Endothelial cell of umbilical vein (primary cell): ENCODE measurements around the gene LRRK1. TPM values are rescaled to one million over a fixed set of nuclear protein-coding genes. Genes with fewer than 3 reads are reported as not detected.

Source experiments
- BruUV-seq: library from RNA; stranded (reverse); fragments of 400-500 nt; replicated peaks from 2 replicates; lab custom pipeline; 2021; lab: Mats Ljungman, UMichigan
- CTCF ChIA-PET: fragments of 300-600, 350-600 bp; sonication (Branson Sonifier 250); formaldehyde crosslinking; loops from one replicate; lab custom pipeline; 2021; ENCODE audit warnings: antibody characterized with exemption, inconsistent platforms; lab: Charles Lee
- POLR2A ChIA-PET: fragments of 300-600, 350-600 bp; sonication (Branson Sonifier 250); formaldehyde crosslinking; loops from one replicate; lab custom pipeline; 2021; ENCODE audit warnings: antibody characterized with exemption, inconsistent platforms; lab: Charles Lee
- DNase-seq: peaks from one replicate; pipeline ENCODE4 v3.0.0-alpha.2; 2011; ENCODE audit warnings: low read depth, low spot score
- FAIRE-seq: peaks from 2 replicates; lab custom pipeline; 2011; peaks lifted over from hg19 to GRCh38; lab: Jason Lieb, UNC
- H2AFZ ChIP-seq: 2 replicates; pipeline ENCODE4 v1.6.0; 2012; ENCODE audit warnings: low read depth, low read length, control low read depth, inconsistent platforms
- H3K27ac ChIP-seq: 2 replicates; pipeline ENCODE4 v1.5.1; 2011; ENCODE audit warnings: low read depth, mild to moderate bottlenecking, control low read depth, low read length, moderate library complexity; ENCODE audit not compliant: insufficient read depth
- H3K27me3 ChIP-seq, 2 experiments: 2 replicates each; pipeline versions ENCODE4 v1.6.0 to v1.6.1; 2011; ENCODE audit warnings: low read length in 2 of 2, mixed read lengths in 1 of 2; ENCODE audit not compliant: control insufficient read depth in 2 of 2, insufficient read depth in 2 of 2
- H3K36me3 ChIP-seq, 2 experiments: 2 replicates in 1 of 2; 3 replicates in 1 of 2; pipeline ENCODE4 v1.5.1; 2011; ENCODE audit warnings: low read length in 2 of 2, mild to moderate bottlenecking in 1 of 2, moderate library complexity in 1 of 2; ENCODE audit not compliant: control insufficient read depth in 2 of 2, insufficient read depth in 2 of 2; ENCODE audit errors: extremely low read depth in 1 of 2
- H3K4me1 ChIP-seq: 3 replicates; pipeline ENCODE4 v1.5.1; 2011; ENCODE audit warnings: mild to moderate bottlenecking, low read length; ENCODE audit not compliant: control insufficient read depth, insufficient read depth; ENCODE audit errors: extremely low read depth
- H3K4me2 ChIP-seq: 2 replicates; pipeline ENCODE4 v1.6.1; 2011; ENCODE audit warnings: low read length, control low read depth, mixed read lengths; ENCODE audit not compliant: insufficient read depth
- H3K4me3 ChIP-seq, 3 experiments: fragments of 200-600 bp in 1 of 3; sonication (generic), shearing (Covaris generic) in 1 of 3; replicated peaks in 1 of 3; 2 replicates each; pipeline ENCODE4 v1.5.1; 2011 to 2016; ENCODE audit warnings: control low read depth in 3 of 3, low read length in 3 of 3, mild to moderate bottlenecking in 2 of 3, inconsistent platforms in 1 of 3, low read depth in 1 of 3, moderate library complexity in 1 of 3; ENCODE audit not compliant: insufficient read depth in 1 of 3
- H3K79me2 ChIP-seq: 2 replicates; pipeline ENCODE4 v1.6.0; 2012; ENCODE audit warnings: low read length, inconsistent platforms; ENCODE audit not compliant: control insufficient read depth, insufficient read depth
- H3K9ac ChIP-seq: replicated peaks from 2 replicates; pipeline ENCODE3; 2011; ENCODE audit warnings: low read length, control low read depth; ENCODE audit not compliant: insufficient read depth; ENCODE audit errors: extremely low read depth
- H3K9me1 ChIP-seq: replicated peaks from 3 replicates; pipeline ENCODE4 v1.6.0; 2011; ENCODE audit warnings: mild to moderate bottlenecking, low read length; ENCODE audit not compliant: control insufficient read depth, insufficient read depth; ENCODE audit errors: extremely low read depth
- H3K9me3 ChIP-seq: replicated peaks from 2 replicates; pipeline ENCODE4 v1.5.1; 2012; ENCODE audit warnings: low read length, inconsistent platforms; ENCODE audit not compliant: control insufficient read depth, insufficient read depth
- H4K20me1 ChIP-seq: replicated peaks from 2 replicates; pipeline ENCODE3; 2011; ENCODE audit warnings: mild to moderate bottlenecking, low read length; ENCODE audit not compliant: control insufficient read depth, insufficient read depth; ENCODE audit errors: extremely low read depth
- EZH2 ChIP-seq: IDR thresholded peaks from 2 replicates; pipeline ENCODE4 v1.6.1; 2012; ENCODE audit warnings: borderline replicate concordance, low read depth, mild to moderate bottlenecking, moderate library complexity, low read length, inconsistent platforms; ENCODE audit not compliant: severe bottlenecking
- FOS ChIP-seq: IDR thresholded peaks from 2 replicates; pipeline ENCODE4 v1.6.1; 2011; ENCODE audit warnings: mild to moderate bottlenecking, low read length, moderate library complexity, borderline replicate concordance; ENCODE audit not compliant: insufficient read depth
- GATA2 ChIP-seq: IDR thresholded peaks from 2 replicates; pipeline ENCODE4 v1.7.0; 2011; ENCODE audit warnings: low read depth, mild to moderate bottlenecking, moderate library complexity, mixed read lengths, low read length; ENCODE audit not compliant: insufficient read length, insufficient read depth
- JUN ChIP-seq: IDR thresholded peaks from 2 replicates; pipeline ENCODE4 v1.6.1; 2011; ENCODE audit warnings: borderline replicate concordance, low read depth; ENCODE audit not compliant: insufficient read length, insufficient read depth
- MYC ChIP-seq: IDR thresholded peaks from one replicate; pipeline ENCODE4 v1.6.1; 2011; ENCODE audit warnings: mild to moderate bottlenecking, low read depth, low read length
- POLR2A ChIP-seq: IDR thresholded peaks from 2 replicates; pipeline ENCODE4 v1.6.1; 2012; ENCODE audit warnings: low read depth, mild to moderate bottlenecking, control low read depth, low read length
- POLR2AphosphoS5 ChIP-seq: IDR thresholded peaks from 2 replicates; pipeline ENCODE4 v1.6.1; 2012; ENCODE audit warnings: low read depth, mild to moderate bottlenecking, control low read depth, low read length, moderate library complexity; ENCODE audit not compliant: insufficient read depth
- dilution Hi-C: fragments of 300-500 bp; cut with MboI; formaldehyde crosslinking; loops from one replicate; pipeline ENCODE4 v1.15.0; 2019; ENCODE audit warnings: low sequenced_read_pairs; ENCODE audit not compliant: extremely low pct_ligation_motif_present
- intact Hi-C: fragments of 100-400 bp; cut with micrococcal nuclease; formaldehyde crosslinking; loops from one replicate; pipeline ENCODE4 v1.10.0; 2022
- polyA plus RNA-seq, 4 experiments: library from polyadenylated mRNA; depleted of rRNA in 3 of 4; stranded (reverse) in 3 of 4; unstranded in 1 of 4; fragments of >200 nt; gene quantifications; 2 replicates each; pipeline versions ENCODE4 v1.2.1 to v1.2.3, GENCODE V29; 2011 to 2012; ENCODE audit warnings: missing spikeins in 1 of 4
- total RNA-seq: library from RNA; stranded (reverse); gene quantifications from 2 replicates; pipeline ENCODE4 v1.2.3, GENCODE V29; 2021
- TF ChIP-seq, protein P1 (sequence below): IDR thresholded peaks from 2 replicates; pipeline ENCODE4 v1.6.1; 2011; ENCODE audit not compliant: insufficient read depth, insufficient read length
- TF ChIP-seq, protein P2 (sequence below), 2 donors: IDR thresholded peaks; 1 replicate in 1 of 2; 2 replicates in 1 of 2; pipeline ENCODE4 v1.5.1; 2011; ENCODE audit warnings: low read length in 2 of 2, mild to moderate bottlenecking in 2 of 2, moderate library complexity in 2 of 2, control low read depth in 1 of 2, inconsistent platforms in 1 of 2, low read depth in 1 of 2; ENCODE audit not compliant: insufficient read depth in 1 of 2; ENCODE audit errors: extremely low read depth in 1 of 2

The LRRK1 gene
- total and polyA plus RNA-seq, 2 donors (not counting 3 experiments of a cell fraction or from before 2014, with no cell fraction given): 11.0 to 22.1 TPM

DNA sequence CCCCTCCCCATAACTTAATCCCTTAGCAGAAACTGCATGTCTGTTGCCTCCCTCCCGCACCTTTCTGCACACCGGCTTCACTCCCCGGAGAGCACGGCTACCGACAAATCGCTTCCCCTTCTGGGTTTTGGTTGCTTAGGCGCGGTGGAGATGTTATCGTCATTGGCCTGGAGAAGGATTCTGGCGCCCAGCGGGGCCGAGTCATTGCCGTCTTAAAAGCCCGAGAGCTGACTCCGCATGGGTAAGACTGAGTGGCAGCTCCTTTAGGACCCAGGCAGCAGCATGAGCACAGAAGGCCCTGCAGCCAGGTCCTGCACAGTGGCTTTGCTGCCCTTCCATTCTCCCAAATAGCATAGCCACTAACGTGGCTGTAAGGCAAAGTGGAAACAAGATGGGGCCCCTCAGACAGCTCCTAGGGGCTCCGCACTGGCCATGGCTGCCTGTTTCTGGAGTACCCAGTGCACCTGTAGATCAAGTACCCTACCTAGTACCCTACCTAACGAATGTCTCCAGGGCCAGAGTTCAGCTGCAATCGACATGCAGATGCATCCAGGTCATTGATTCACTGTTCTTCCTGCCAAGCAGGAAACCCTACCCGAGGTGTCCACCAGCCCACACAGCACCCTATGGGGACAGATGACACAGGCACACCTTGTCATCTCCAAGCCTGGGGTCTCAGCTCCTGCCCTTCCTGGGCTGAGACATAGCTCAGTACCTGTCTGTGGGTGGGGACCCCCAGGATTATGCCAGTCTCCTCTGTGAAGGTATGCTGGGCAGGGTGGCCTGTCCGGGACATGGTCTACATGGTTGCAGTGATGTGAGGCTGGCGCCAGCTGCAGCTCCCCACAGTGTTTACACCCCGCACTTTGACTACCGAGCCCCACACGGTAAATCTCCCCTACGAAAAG is 147.6 kb downstream of the LRRK1 start:
- ChIA-PET POLR2A (no interaction called here), CTCF (interaction anchor here (1.7 kb wide), 1 partner anchor 9 kb away, joined by 5 read pairs; no protein-coding TSS in a partner anchor)
- H3K4me2 ChIP-seq: no peak overlapping the region
- DNase-seq: no peak
- no peaks in the 10 kb centered on the region for H3K27me3 ChIP-seq
- dilution Hi-C loops (no loop called here), intact Hi-C loops (no loop called here)
- peaks cover 0 to 11% of the 10 kb centered on the region in 2 experiments for H3K36me3 ChIP-seq
- no peak overlapping the region for H3K9ac ChIP-seq
- TF ChIP-seq, protein P1, sequence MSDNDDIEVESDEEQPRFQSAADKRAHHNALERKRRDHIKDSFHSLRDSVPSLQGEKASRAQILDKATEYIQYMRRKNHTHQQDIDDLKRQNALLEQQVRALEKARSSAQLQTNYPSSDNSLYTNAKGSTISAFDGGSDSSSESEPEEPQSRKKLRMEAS: no peak
- no peak for TF ChIP-seq POLR2AphosphoS5
- no peaks in the 10 kb centered on the region for H4K20me1 ChIP-seq
- peaks cover 10% of the 10 kb centered on the region for H3K4me1 ChIP-seq
- no peaks in the 10 kb centered on the region for H3K9me3 ChIP-seq
- H2AFZ ChIP-seq: no peak overlapping the region
- FAIRE-seq: no peak
- no peak overlapping the region for H3K4me3 ChIP-seq
- no peaks in the 10 kb centered on the region for H3K79me2 ChIP-seq
- no peaks in the 10 kb centered on the region for H3K9me1 ChIP-seq
- BruUV-seq: no TSS peak
- no peak overlapping the region for H3K27ac ChIP-seq

DNA sequence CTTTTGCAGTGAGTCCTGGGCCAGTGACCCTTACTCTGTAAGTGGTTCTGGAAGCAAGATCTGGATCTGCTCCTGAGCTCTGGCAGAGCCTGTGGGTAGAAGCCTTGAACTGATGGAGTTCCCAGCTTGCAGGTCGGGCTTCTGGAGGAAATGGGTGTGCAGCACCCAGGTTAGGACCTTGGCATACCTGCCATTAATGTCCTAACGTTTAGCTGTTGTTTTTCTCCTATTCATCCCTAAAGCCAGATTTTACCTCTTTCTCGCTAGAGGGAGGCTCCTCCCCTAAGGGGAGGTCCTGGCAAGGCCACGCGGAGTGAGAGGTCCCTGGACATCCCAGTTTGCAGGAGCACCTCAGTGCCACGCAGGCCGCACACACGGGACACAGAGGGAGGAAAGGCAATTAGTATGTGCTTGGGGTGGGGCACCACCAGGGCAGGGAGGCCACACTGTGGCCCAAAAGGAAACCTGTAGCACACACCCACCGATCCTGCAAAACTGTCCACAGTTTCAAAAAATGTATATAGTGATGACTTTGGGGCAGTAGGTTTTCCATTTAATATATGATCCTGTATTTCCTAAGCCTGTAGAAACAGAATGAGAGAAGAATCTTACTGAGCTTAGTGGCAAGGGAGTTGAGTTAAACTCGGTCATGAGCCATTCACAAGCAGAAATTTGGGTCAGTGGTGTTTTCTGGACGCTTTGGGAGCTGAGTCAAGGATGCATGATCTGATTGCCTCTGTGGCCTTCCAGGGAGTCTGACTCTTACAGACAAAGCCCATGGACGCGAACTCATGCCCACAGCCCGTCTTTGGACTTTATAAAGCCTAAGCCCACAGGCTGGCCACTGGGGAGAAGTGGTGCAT is 148.7 kb downstream of the LRRK1 start:
- FAIRE-seq: no peak
- ChIA-PET CTCF (interaction anchor here (1.7 kb wide), 1 partner anchor 10 kb away, joined by 5 read pairs; no protein-coding TSS in a partner anchor), POLR2A (no interaction called here)
- intact Hi-C loops (no loop called here), dilution Hi-C loops (no loop called here)
- no peak overlapping the region for H3K4me3 ChIP-seq
- H4K20me1 ChIP-seq: no peaks in the 10 kb centered on the region
- H3K9ac ChIP-seq: no peak overlapping the region
- peaks cover 10% of the 10 kb centered on the region for H3K4me1 ChIP-seq
- TF ChIP-seq FOS (no peak), POLR2AphosphoS5 (no peak), EZH2 (no peak), JUN (no peak), POLR2A (no peak), MYC (no peak), GATA2 (no peak)
- TF ChIP-seq, protein P1: no peak
- TF ChIP-seq, protein P2, sequence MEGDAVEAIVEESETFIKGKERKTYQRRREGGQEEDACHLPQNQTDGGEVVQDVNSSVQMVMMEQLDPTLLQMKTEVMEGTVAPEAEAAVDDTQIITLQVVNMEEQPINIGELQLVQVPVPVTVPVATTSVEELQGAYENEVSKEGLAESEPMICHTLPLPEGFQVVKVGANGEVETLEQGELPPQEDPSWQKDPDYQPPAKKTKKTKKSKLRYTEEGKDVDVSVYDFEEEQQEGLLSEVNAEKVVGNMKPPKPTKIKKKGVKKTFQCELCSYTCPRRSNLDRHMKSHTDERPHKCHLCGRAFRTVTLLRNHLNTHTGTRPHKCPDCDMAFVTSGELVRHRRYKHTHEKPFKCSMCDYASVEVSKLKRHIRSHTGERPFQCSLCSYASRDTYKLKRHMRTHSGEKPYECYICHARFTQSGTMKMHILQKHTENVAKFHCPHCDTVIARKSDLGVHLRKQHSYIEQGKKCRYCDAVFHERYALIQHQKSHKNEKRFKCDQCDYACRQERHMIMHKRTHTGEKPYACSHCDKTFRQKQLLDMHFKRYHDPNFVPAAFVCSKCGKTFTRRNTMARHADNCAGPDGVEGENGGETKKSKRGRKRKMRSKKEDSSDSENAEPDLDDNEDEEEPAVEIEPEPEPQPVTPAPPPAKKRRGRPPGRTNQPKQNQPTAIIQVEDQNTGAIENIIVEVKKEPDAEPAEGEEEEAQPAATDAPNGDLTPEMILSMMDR (IDR thresholded peaks at IDR 0.05; ENCODE audit: extremely low read depth in 1 of 2, insufficient read depth in 1 of 2, low read depth in 1 of 2, low read length in 2 of 2): no peak
- H3K79me2 ChIP-seq: no peaks in the 10 kb centered on the region
- BruUV-seq: no TSS peak
- H3K9me1 ChIP-seq: no peaks in the 10 kb centered on the region
- H3K36me3 ChIP-seq: peaks cover 0 to under 1% of the 10 kb centered on the region in 2 experiments
- no peak for DNase-seq
- H2AFZ ChIP-seq: no peak overlapping the region
- H3K27me3 ChIP-seq: no peaks in the 10 kb centered on the region
- H3K9me3 ChIP-seq: no peaks in the 10 kb centered on the region
- H3K4me2 ChIP-seq: no peak overlapping the region
- no peak overlapping the region for H3K27ac ChIP-seq
